ENCODE results near the gene PUS1. TPM values are rescaled to one million over a fixed set of nuclear protein-coding genes. Genes with fewer than 3 reads are reported as not detected.

The PUS1 gene
- total and polyA plus RNA-seq, 9 of the 15 experiments (the other 6 are each of a cell fraction or from before 2014, with no cell fraction given) = 1.9 to 90.8 (median 30.0) TPM

DNA sequence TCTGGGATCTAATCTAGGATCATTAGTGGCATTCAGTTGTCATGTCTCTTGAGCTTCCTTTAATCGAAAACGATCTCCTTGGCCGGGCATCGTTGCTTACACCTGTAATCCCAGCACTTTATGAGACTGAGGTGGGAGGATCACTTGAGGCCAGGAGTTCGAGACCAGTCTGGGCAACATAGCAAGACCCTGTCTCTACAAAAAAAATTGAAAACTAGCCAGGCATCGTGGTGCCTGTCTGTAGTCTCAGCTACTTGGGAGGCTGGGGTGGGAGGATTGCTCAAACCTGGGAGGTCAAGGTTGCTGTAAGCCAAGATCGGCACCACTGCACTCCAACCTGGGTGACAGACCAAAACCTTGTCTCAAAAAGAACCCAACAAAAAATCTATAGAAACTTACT lies 9.0 kb downstream of the PUS1 start:
- peak; percentile 52 for TF ChIP-seq ZNF121 (CRISPR knock-in tag; conservative IDR thresholded peaks at IDR 0.05)
- TF ChIP-seq POLR2A (conservative IDR thresholded peaks at IDR 0.05) = peak; percentile 36; the same call in 1 of the 2 replicates
- no peak for TF ChIP-seq HDGF (IDR thresholded peaks at IDR 0.05)
- Histone ChIP-seq H3K9ac (ENCODE audit: insufficient read depth in 1 of 2, low read depth in 2 of 2, low read length in 2 of 2) (no peak overlapping the region), H3K4me2 (ENCODE audit: insufficient read depth, low read length) (no peak overlapping the region), H3K9me1 (ENCODE audit: control insufficient read depth, insufficient read depth, low read length) (no peaks in the 10 kb centered on the region), H3K79me2 (ENCODE audit: control insufficient read depth, insufficient read depth, low read length) (peaks cover 4% of the 10 kb centered on the region; the same call in 2 of the 3 replicates), H2AFZ (ENCODE audit: low read depth, low read length) (no peak overlapping the region), H3K4me1 (replicated peaks in 1 of 2; ENCODE audit: control insufficient read depth in 2 of 2, insufficient read depth in 2 of 2, low read length in 2 of 2) (peaks cover 0 to 14% of the 10 kb centered on the region in 2 experiments; a peak in 1 of 5 replicates), H3K27me3 (ENCODE audit: control insufficient read depth in 2 of 2, insufficient read depth in 2 of 2, low read length in 2 of 2) (no peaks in the 10 kb centered on the region), H3K36me3 (ENCODE audit: control insufficient read depth, insufficient read depth, low read length) (peaks cover 88% of the 10 kb centered on the region), H4K20me1 (replicated peaks; ENCODE audit: control insufficient read depth, insufficient read depth, low read length) (no peaks in the 10 kb centered on the region), H3K4me3 (no peak overlapping the region), H3K27ac (ENCODE audit: extremely low read depth, low read depth, low read length) (no peak overlapping the region), H3K9me3 (replicated peaks; ENCODE audit: control insufficient read depth, insufficient read depth, low read depth, low read length) (no peaks in the 10 kb centered on the region)
- no TSS peak for BruUV-seq (replicated peaks)
- FAIRE-seq = no peak
- no peak for ATAC-seq
- intact Hi-C loops (cut with micrococcal nuclease) = no loop called here
- in situ Hi-C loops (cut with MboI) = no loop called here
- 78% methylated on average over 7 of the region's 7 CpGs for WGBS (ENCODE audit: insufficient coverage, low coverage, missing lambda C conversion rate)
- POLR2A ChIA-PET = no interaction called here
- no peak for DNase-seq (ENCODE audit: extremely low read depth in 1 of 4, low spot score in 3 of 4)
- CTCF ChIA-PET (ENCODE audit: low intra/inter-chr PET ratio) = no interaction called here

DNA sequence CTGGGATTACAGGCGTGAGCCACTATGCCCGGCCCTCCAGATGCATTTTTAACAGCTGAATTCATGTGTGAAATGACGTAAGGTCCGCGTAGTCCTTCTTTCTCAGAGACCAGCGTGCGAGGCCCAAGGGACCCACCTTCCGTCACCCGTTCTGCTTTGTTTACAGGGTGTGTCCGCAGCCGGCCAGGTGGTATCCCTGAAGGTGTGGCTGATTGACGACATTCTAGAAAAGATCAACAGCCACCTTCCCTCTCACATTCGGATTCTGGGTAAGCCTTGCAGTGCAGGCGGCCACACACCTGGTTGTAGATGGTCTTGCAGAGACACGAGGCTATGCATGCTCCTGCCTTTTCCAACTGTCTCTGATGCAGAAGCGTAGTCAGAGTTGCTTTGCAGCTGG lies 9.9 kb downstream of the PUS1 start:
- WGBS (ENCODE audit: insufficient coverage, low coverage, missing lambda C conversion rate) = 93% methylated on average over 14 of the region's 16 CpGs
- TF ChIP-seq CCAR2 (IDR thresholded peaks at IDR 0.05; ENCODE audit: low read depth, low read length) (no peak), SMARCB1 (IDR thresholded peaks at IDR 0.05; ENCODE audit: insufficient read length, low read depth) (no peak), POLR2G (IDR thresholded peaks at IDR 0.05; ENCODE audit: low read depth, low read length) (peak; percentile 48)
- Histone ChIP-seq H3K9ac (ENCODE audit: insufficient read depth in 1 of 2, low read depth in 2 of 2, low read length in 2 of 2) (0 out of 4 replicates have a peak overlapping the region, but pooled peaks of 1 of the 2 experiments have one; percentile 56), H4K20me1 (replicated peaks; ENCODE audit: control insufficient read depth, insufficient read depth, low read length) (no peaks in the 10 kb centered on the region), H3K79me2 (ENCODE audit: control insufficient read depth, insufficient read depth, low read length) (peaks cover 4% of the 10 kb centered on the region; the same call in 2 of the 3 replicates), H3K27me3 (ENCODE audit: control insufficient read depth in 2 of 2, insufficient read depth in 2 of 2, low read length in 2 of 2) (no peaks in the 10 kb centered on the region), H3K9me3 (replicated peaks; ENCODE audit: control insufficient read depth, insufficient read depth, low read depth, low read length) (no peaks in the 10 kb centered on the region), H2AFZ (ENCODE audit: low read depth, low read length) (no peak overlapping the region), H3K36me3 (ENCODE audit: control insufficient read depth, insufficient read depth, low read length) (peaks cover 88% of the 10 kb centered on the region), H3K4me2 (ENCODE audit: insufficient read depth, low read length) (no peak overlapping the region), H3K4me3 (no peak overlapping the region), H3K27ac (ENCODE audit: extremely low read depth, low read depth, low read length) (no peak overlapping the region), H3K4me1 (replicated peaks in 1 of 2; ENCODE audit: control insufficient read depth in 2 of 2, insufficient read depth in 2 of 2, low read length in 2 of 2) (peaks cover 0 to 14% of the 10 kb centered on the region in 2 experiments; a peak in 1 of 5 replicates), H3K9me1 (ENCODE audit: control insufficient read depth, insufficient read depth, low read length) (no peaks in the 10 kb centered on the region)
- in situ Hi-C loops (cut with MboI) = no loop called here
- ATAC-seq = no peak
- ChIA-PET CTCF (ENCODE audit: low intra/inter-chr PET ratio) (no interaction called here), POLR2A (interaction anchor here (1.3 kb wide), 1 partner anchor 9 kb away, joined by 5 read pairs; no protein-coding TSS in a partner anchor)
- intact Hi-C loops (cut with micrococcal nuclease) = no loop called here
- DNase-seq (ENCODE audit: extremely low read depth in 1 of 4, low spot score in 3 of 4) = no peak
- BruUV-seq (replicated peaks) = no TSS peak
- FAIRE-seq = no peak
